IPS-18a (cell line): ENCODE results near the gene NUP42.
"Not testable (repeated sequence)": the region's sequence is repeated elsewhere in the genome, so short reads cannot be mapped to it uniquely, and the experiment has no call there.

Source experiments
- H3K27ac ChIP-seq: one replicate; pipeline ENCODE4 v1.5.1; 2013; ENCODE audit warnings: low read length
- H3K27me3 ChIP-seq: one replicate; pipeline ENCODE4 v1.6.1; 2013; ENCODE audit warnings: mild to moderate bottlenecking, low read length; ENCODE audit not compliant: control insufficient read depth, insufficient read depth
- H3K36me3 ChIP-seq: one replicate; pipeline ENCODE4 v1.6.1; 2013; ENCODE audit warnings: low read depth, low read length; ENCODE audit not compliant: control insufficient read depth
- H3K4me1 ChIP-seq: one replicate; pipeline ENCODE4 v1.6.1; 2013; ENCODE audit warnings: low read depth, low read length; ENCODE audit not compliant: control insufficient read depth
- H3K4me3 ChIP-seq: one replicate; pipeline ENCODE4 v1.5.1; 2013; ENCODE audit warnings: low read length
- H3K9ac ChIP-seq: one replicate; pipeline ENCODE4 v1.6.1; 2013; ENCODE audit warnings: mild to moderate bottlenecking, low read length, moderate library complexity
- H3K9me3 ChIP-seq: one replicate; pipeline ENCODE4 v1.6.1; 2013; ENCODE audit warnings: low read depth, low read length; ENCODE audit not compliant: control insufficient read depth

The NUP42 gene

GRCh38 chr7:23218196-23218595 is 36.3 kb downstream of the NUP42 start:
- Histone ChIP-seq H3K4me3 (no peak overlapping the region), H3K27me3 (no peaks in the 10 kb centered on the region), H3K4me1 (peaks cover 11% of the 10 kb centered on the region), H3K9ac (no peak overlapping the region), H3K9me3 (no peaks in the 10 kb centered on the region), H3K27ac (no peak overlapping the region), H3K36me3 (no peaks in the 10 kb centered on the region)

GRCh38 chr7:23220690-23221305 is 39.0 kb downstream of the NUP42 start:
- no peak overlapping the region for H3K9ac ChIP-seq
- no peak overlapping the region for H3K27ac ChIP-seq
- H3K4me3 ChIP-seq = no peak overlapping the region
- peaks cover 11% of the 10 kb centered on the region for H3K4me1 ChIP-seq
- no peaks in the 10 kb centered on the region for H3K36me3 ChIP-seq
- no peaks in the 10 kb centered on the region for H3K27me3 ChIP-seq
- H3K9me3 ChIP-seq = no peaks in the 10 kb centered on the region

GRCh38 chr7:23222439-23223030 is 40.7 kb downstream of the NUP42 start:
- Histone ChIP-seq H3K27me3 (no peaks in the 10 kb centered on the region), H3K36me3 (no peaks in the 10 kb centered on the region), H3K4me1 (peaks cover 11% of the 10 kb centered on the region), H3K9me3 (no peaks in the 10 kb centered on the region), H3K9ac (no peak overlapping the region), H3K4me3 (no peak overlapping the region), H3K27ac (no peak overlapping the region)

- H3K27ac ChIP-seq, H3K4me3 ChIP-seq, H3K36me3 ChIP-seq, H3K27me3 ChIP-seq, H3K9ac ChIP-seq, H3K9me3 ChIP-seq: not testable (repeated sequence)
- peaks cover 11% of the 10 kb centered on the region for H3K4me1 ChIP-seq
Observed at GRCh38 chr7:23224364-23224763, 42.5 kb downstream of the NUP42 start.

GRCh38 chr7:23226844-23227450 is 45.1 kb downstream of the NUP42 start:
- Histone ChIP-seq H3K27me3 (no peaks in the 10 kb centered on the region), H3K36me3 (no peaks in the 10 kb centered on the region), H3K4me3 (no peak overlapping the region), H3K4me1 (no peaks in the 10 kb centered on the region), H3K9me3 (no peaks in the 10 kb centered on the region), H3K27ac (no peak overlapping the region), H3K9ac (no peak overlapping the region)

- H3K36me3 ChIP-seq = no peaks in the 10 kb centered on the region
- no peak overlapping the region for H3K4me3 ChIP-seq
- H3K27ac ChIP-seq = no peak overlapping the region
- H3K4me1 ChIP-seq = no peaks in the 10 kb centered on the region
- H3K9me3 ChIP-seq = no peaks in the 10 kb centered on the region
- H3K27me3 ChIP-seq = no peaks in the 10 kb centered on the region
- H3K9ac ChIP-seq = no peak overlapping the region
Observed at GRCh38 chr7:23228412-23228811, 46.6 kb downstream of the NUP42 start.

GRCh38 chr7:23230641-23231101 is 48.8 kb downstream of the NUP42 start:
- Histone ChIP-seq H3K9me3 (no peaks in the 10 kb centered on the region), H3K27ac (no peak overlapping the region), H3K9ac (no peak overlapping the region), H3K4me3 (no peak overlapping the region), H3K27me3 (no peaks in the 10 kb centered on the region), H3K4me1 (no peaks in the 10 kb centered on the region), H3K36me3 (no peaks in the 10 kb centered on the region)

- Histone ChIP-seq H3K9me3 (no peaks in the 10 kb centered on the region), H3K4me3 (no peak overlapping the region), H3K27ac (no peak overlapping the region), H3K36me3 (no peaks in the 10 kb centered on the region), H3K27me3 (no peaks in the 10 kb centered on the region), H3K4me1 (no peaks in the 10 kb centered on the region), H3K9ac (no peak overlapping the region)
Observed at GRCh38 chr7:23232966-23233365, 51.1 kb downstream of the NUP42 start.

GRCh38 chr7:23234569-23235296 is 52.9 kb downstream of the NUP42 start:
- Histone ChIP-seq H3K9me3 (no peaks in the 10 kb centered on the region), H3K27ac (no peak overlapping the region), H3K27me3 (no peaks in the 10 kb centered on the region), H3K9ac (no peak overlapping the region), H3K4me1 (no peaks in the 10 kb centered on the region), H3K36me3 (no peaks in the 10 kb centered on the region), H3K4me3 (no peak overlapping the region)

- Histone ChIP-seq H3K9me3 (no peaks in the 10 kb centered on the region), H3K27me3 (no peaks in the 10 kb centered on the region), H3K9ac (no peak overlapping the region), H3K27ac (no peak overlapping the region), H3K4me1 (no peaks in the 10 kb centered on the region), H3K36me3 (no peaks in the 10 kb centered on the region), H3K4me3 (no peak overlapping the region)
Observed at GRCh38 chr7:23235813-23236221, 54.0 kb downstream of the NUP42 start.

- Histone ChIP-seq H3K36me3 (no peaks in the 10 kb centered on the region), H3K9me3 (no peaks in the 10 kb centered on the region), H3K4me3 (no peak overlapping the region), H3K9ac (no peak overlapping the region), H3K27ac (no peak overlapping the region), H3K27me3 (no peaks in the 10 kb centered on the region), H3K4me1 (no peaks in the 10 kb centered on the region)
Observed at GRCh38 chr7:23237000-23237399, 55.2 kb downstream of the NUP42 start.
